Calu3 (cell line): ENCODE results near the gene TMEM158. TPM values are rescaled to one million over a fixed set of nuclear protein-coding genes. Genes with fewer than 3 reads are reported as not detected.
A peak's percentile ranks its signal among the peaks of the same experiment; 100 is the strongest.

Source experiments
- BruUV-seq: library from RNA; stranded (reverse); fragments of 400-500 nt; replicated peaks from 2 replicates; lab custom pipeline; 2021; lab: Mats Ljungman, UMichigan
- CTCF ChIA-PET: fragments of 300-600 bp; sonication (Branson Sonifier 250); formaldehyde crosslinking; loops from one replicate; lab custom pipeline; 2022; ENCODE audit warnings: antibody characterized with exemption; lab: Charles Lee
- DNase-seq: peaks from one replicate; pipeline ENCODE4 v3.0.0; 2022
- H3K27ac Mint-ChIP-seq: one replicate; pipeline ENCODE4 v1.8.0; 2022; ENCODE audit warnings: mixed read lengths; ENCODE audit not compliant: unreplicated experiment
- H3K27me3 Mint-ChIP-seq: one replicate; pipeline ENCODE4 v1.8.0; 2022; ENCODE audit warnings: mixed read lengths; ENCODE audit not compliant: unreplicated experiment
- H3K36me3 Mint-ChIP-seq: one replicate; pipeline ENCODE4 v1.8.0; 2022; ENCODE audit warnings: mild to moderate bottlenecking, moderate library complexity, mixed read lengths; ENCODE audit not compliant: insufficient read depth, unreplicated experiment
- H3K4me1 Mint-ChIP-seq: one replicate; pipeline ENCODE4 v1.8.0; 2022; ENCODE audit warnings: mild to moderate bottlenecking, low read depth, mixed read lengths; ENCODE audit not compliant: unreplicated experiment
- H3K4me3 Mint-ChIP-seq: one replicate; pipeline ENCODE4 v1.8.0; 2022; ENCODE audit warnings: mild to moderate bottlenecking, low read depth, moderate library complexity, mixed read lengths; ENCODE audit not compliant: unreplicated experiment
- H3K9me3 Mint-ChIP-seq: one replicate; pipeline ENCODE4 v1.8.0; 2022; ENCODE audit warnings: low read depth, mixed read lengths; ENCODE audit not compliant: unreplicated experiment
- intact Hi-C: fragments of 100-400 bp; cut with micrococcal nuclease; formaldehyde crosslinking; loops from one replicate; pipeline ENCODE4 v1.10.0; 2022; ENCODE audit not compliant: unreplicated experiment
- total RNA-seq: library from RNA; stranded (reverse); gene quantifications from 2 replicates; pipeline ENCODE4 v1.2.3, GENCODE V29; 2022
- TF ChIP-seq, protein P1 (sequence below): fragments of 200-600 bp; IDR thresholded peaks from one replicate; pipeline ENCODE4 v1.8.0; 2022; ENCODE audit warnings: antibody characterized with exemption; ENCODE audit not compliant: unreplicated experiment

TMEM158 gene
- total RNA-seq, 1 experiment from 2014 or later = 2.5 TPM

GRCh38 chr3:45205126-45205525 lies 21.0 kb downstream of the TMEM158 start:
- intact Hi-C loops = no loop called here
- TF ChIP-seq, protein P1, sequence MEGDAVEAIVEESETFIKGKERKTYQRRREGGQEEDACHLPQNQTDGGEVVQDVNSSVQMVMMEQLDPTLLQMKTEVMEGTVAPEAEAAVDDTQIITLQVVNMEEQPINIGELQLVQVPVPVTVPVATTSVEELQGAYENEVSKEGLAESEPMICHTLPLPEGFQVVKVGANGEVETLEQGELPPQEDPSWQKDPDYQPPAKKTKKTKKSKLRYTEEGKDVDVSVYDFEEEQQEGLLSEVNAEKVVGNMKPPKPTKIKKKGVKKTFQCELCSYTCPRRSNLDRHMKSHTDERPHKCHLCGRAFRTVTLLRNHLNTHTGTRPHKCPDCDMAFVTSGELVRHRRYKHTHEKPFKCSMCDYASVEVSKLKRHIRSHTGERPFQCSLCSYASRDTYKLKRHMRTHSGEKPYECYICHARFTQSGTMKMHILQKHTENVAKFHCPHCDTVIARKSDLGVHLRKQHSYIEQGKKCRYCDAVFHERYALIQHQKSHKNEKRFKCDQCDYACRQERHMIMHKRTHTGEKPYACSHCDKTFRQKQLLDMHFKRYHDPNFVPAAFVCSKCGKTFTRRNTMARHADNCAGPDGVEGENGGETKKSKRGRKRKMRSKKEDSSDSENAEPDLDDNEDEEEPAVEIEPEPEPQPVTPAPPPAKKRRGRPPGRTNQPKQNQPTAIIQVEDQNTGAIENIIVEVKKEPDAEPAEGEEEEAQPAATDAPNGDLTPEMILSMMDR = no peak
- Mint-ChIP-seq H3K4me1 (peaks cover 9% of the 10 kb centered on the region), H3K4me3 (no peak overlapping the region), H3K9me3 (no peaks in the 10 kb centered on the region), H3K36me3 (no peaks in the 10 kb centered on the region), H3K27ac (no peak overlapping the region), H3K27me3 (no peaks in the 10 kb centered on the region)
- no peak for DNase-seq
- no TSS peak for BruUV-seq
- CTCF ChIA-PET = interaction anchor here (0.6 to 1.2 kb wide), 2 partner anchors 59 to 165 kb away, joined by 3 read pairs; partner anchors contain the start of gene CDCP1

DNA sequence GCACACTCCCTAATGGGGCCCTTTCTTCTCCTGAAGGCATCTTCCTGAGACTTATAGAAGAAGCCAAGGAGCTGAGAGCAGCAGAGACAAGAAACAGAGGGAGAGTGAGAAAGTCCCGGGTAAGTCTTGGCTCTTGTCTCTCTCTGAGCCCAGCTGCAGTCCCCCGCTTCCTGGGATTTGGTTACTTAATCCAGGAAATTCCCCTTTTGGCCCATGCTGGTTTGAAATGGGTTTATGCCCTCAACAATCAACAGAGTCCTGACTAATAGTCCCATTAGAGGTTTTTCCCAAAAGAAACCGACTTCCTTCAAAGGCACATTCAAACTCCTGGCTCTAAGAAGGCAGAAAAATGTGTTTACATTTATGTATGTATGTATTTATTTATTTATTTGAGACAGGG lies 22.0 kb downstream of the TMEM158 start:
- TF ChIP-seq, protein P1 = no peak
- CTCF ChIA-PET = no interaction called here
- Mint-ChIP-seq H3K36me3 (no peaks in the 10 kb centered on the region), H3K9me3 (no peaks in the 10 kb centered on the region), H3K4me1 (peaks cover 19% of the 10 kb centered on the region), H3K27me3 (no peaks in the 10 kb centered on the region), H3K4me3 (no peak overlapping the region), H3K27ac (no peak overlapping the region)
- no peak for DNase-seq
- BruUV-seq = no TSS peak
- intact Hi-C loops = loop anchor here (5.0 kb wide), 1 partner anchor 67 kb away; no protein-coding TSS in a partner anchor

GRCh38 chr3:45199837-45200648 lies 26.0 kb downstream of the TMEM158 start:
- peak overlapping the region; percentile 43 for H3K27ac Mint-ChIP-seq
- no TSS peak for BruUV-seq
- H3K36me3 Mint-ChIP-seq = no peaks in the 10 kb centered on the region
- H3K9me3 Mint-ChIP-seq = no peaks in the 10 kb centered on the region
- TF ChIP-seq, protein P1 = no peak
- H3K4me3 Mint-ChIP-seq = peak overlapping the region; percentile 12
- H3K4me1 Mint-ChIP-seq = peaks cover 23% of the 10 kb centered on the region
- CTCF ChIA-PET = interaction anchor here (1.0 to 1.5 kb wide), 2 partner anchors 10 to 61 kb away, joined by 3 read pairs; no protein-coding TSS in a partner anchor
- DNase-seq = peak; percentile 62
- intact Hi-C loops = loop anchor here (5.0 kb wide), 1 partner anchor 63 kb away; no protein-coding TSS in a partner anchor
- peaks cover 18% of the 10 kb centered on the region for H3K27me3 Mint-ChIP-seq

DNA sequence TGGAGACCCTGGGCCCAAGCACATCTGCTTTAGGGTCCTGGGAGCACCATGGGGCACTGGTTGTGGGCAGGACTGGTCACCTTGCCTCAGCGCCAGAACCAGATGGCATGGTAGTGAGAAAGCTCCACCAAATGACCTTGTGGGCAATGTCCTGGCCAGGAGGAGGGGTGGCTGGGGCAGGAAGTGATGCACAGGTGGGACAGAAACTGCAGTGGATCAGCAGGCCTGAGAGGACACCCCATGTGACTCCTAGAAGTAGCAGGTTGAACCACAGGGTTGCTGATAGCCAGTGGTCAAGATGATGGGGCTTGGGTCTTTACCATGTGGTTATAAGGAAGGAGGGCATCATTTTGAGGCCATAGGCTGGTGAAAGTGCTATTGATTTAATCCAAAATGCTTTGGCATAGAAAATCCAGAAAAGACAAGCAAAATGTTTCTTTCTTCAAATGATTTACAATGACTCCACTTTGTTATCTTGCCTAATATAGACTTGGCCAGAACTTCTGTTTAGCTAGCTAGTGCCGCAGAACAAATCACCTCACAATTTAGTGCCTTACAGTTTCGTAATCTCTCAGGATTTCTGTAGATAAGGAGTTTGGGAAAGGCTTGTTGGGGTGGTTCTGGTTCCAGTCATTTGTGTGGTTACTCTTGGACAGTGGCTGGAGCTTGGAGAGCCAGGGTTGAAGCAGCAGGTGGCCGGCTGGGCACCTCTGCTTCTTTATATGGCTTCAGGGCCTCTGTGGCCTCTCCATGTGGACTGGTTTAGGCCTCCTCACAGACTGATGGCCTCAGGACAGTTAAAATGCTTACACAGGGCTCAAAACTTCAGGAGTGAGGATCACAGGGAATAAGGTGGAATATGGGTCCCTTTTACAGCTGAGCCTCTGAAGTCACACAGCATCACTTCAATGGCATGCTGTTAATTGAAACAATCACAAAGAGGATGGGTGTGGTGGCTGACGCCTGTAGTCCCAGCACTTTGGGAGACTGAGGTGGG lies 27.5 kb downstream of the TMEM158 start:
- no peaks in the 10 kb centered on the region for H3K9me3 Mint-ChIP-seq
- CTCF ChIA-PET = interaction anchor here (1.5 kb wide), 1 partner anchor 60 kb away, joined by 3 read pairs; no protein-coding TSS in a partner anchor
- intact Hi-C loops = no loop called here

More for the DNA sequence above, 27.5 kb downstream of the TMEM158 start:
- BruUV-seq = no TSS peak
- TF ChIP-seq, protein P1 = no peak
- DNase-seq = no peak
- peaks cover 18% of the 10 kb centered on the region for H3K27me3 Mint-ChIP-seq
- no peak overlapping the region for H3K27ac Mint-ChIP-seq
- H3K36me3 Mint-ChIP-seq = no peaks in the 10 kb centered on the region
- H3K4me3 Mint-ChIP-seq = no peak overlapping the region
- peaks cover 23% of the 10 kb centered on the region for H3K4me1 Mint-ChIP-seq
